GM12874 (cell line): ENCODE results near the gene MARK3.

Experiments used
- CTCF ChIP-seq: IDR thresholded peaks from 2 replicates; pipeline ENCODE4 v1.5.1; 2011; ENCODE audit warnings: low read depth, mild to moderate bottlenecking, control low read depth, low read length, moderate library complexity; ENCODE audit not compliant: insufficient read depth

Gene MARK3

GRCh38 chr14:103542605-103543088 is 157.4 kb downstream of the MARK3 start:
- TF ChIP-seq CTCF: no peak

GRCh38 chr14:103543140-103543539 is 157.9 kb downstream of the MARK3 start:
- no peak for TF ChIP-seq CTCF

- no peak for TF ChIP-seq CTCF
These were observed 158.6 kb downstream of the MARK3 start for GRCh38 chr14:103543721-103544387.

GRCh38 chr14:103544388-103545218 is 159.4 kb downstream of the MARK3 start:
- no peak for TF ChIP-seq CTCF

GRCh38 chr14:103545219-103545914 is 160.2 kb downstream of the MARK3 start:
- no peak for TF ChIP-seq CTCF

- TF ChIP-seq CTCF: no peak
These were observed 160.9 kb downstream of the MARK3 start for GRCh38 chr14:103545915-103546651.
